GM19023 (cell line): ENCODE data around the gene TSPYL1.
"Not testable (repeated sequence)": the region's sequence is repeated elsewhere in the genome, so short reads cannot be mapped to it uniquely, and the experiment has no call there.

Experiments used
- ATAC-seq: cut with Tn5 transposase; IDR thresholded peaks from one replicate; pipeline ENCODE4 v1.9.1; 2021; ENCODE audit warnings: mild to moderate bottlenecking, moderate library complexity; ENCODE audit not compliant: unreplicated experiment

Gene TSPYL1

GRCh38 chr6:116298973-116299372, 19.2 kb upstream of the TSPYL1 start:
- ATAC-seq = no peak

- no peak for ATAC-seq
Observed at GRCh38 chr6:116298273-116298672, 18.5 kb upstream of the TSPYL1 start.

- ATAC-seq = no peak
Observed at GRCh38 chr6:116292553-116292952, 12.8 kb upstream of the TSPYL1 start.

- no peak for ATAC-seq
Observed at GRCh38 chr6:116291701-116292396, 12.1 kb upstream of the TSPYL1 start.

GRCh38 chr6:116290799-116291198, 11.1 kb upstream of the TSPYL1 start:
- no peak for ATAC-seq

GRCh38 chr6:116289876-116290275, 10.1 kb upstream of the TSPYL1 start:
- no peak for ATAC-seq

GRCh38 chr6:116287689-116288282, 8.1 kb upstream of the TSPYL1 start:
- ATAC-seq = no peak

- ATAC-seq = no peak
Observed at GRCh38 chr6:116286773-116287358, 7.1 kb upstream of the TSPYL1 start.

GRCh38 chr6:116284984-116285383, 5.3 kb upstream of the TSPYL1 start:
- ATAC-seq = not testable (repeated sequence)

GRCh38 chr6:116283191-116283590, 3.5 kb upstream of the TSPYL1 start:
- no peak for ATAC-seq

GRCh38 chr6:116282698-116283097, 3.0 kb upstream of the TSPYL1 start:
- no peak for ATAC-seq

- no peak for ATAC-seq
Observed at GRCh38 chr6:116280933-116281316, 1.2 kb upstream of the TSPYL1 start.

GRCh38 chr6:116280161-116280932, 617 bp upstream of the TSPYL1 start:
- no peak for ATAC-seq

GRCh38 chr6:116278854-116279231, 887 bp downstream of the TSPYL1 start:
- no peak for ATAC-seq

- ATAC-seq = no peak
Observed at GRCh38 chr6:116278481-116278829, 1.3 kb downstream of the TSPYL1 start.

GRCh38 chr6:116277124-116277523, 2.6 kb downstream of the TSPYL1 start:
- no peak for ATAC-seq

GRCh38 chr6:116271149-116271708, 8.5 kb downstream of the TSPYL1 start:
- ATAC-seq = no peak

- no peak for ATAC-seq
Observed at GRCh38 chr6:116268589-116269293, 11.0 kb downstream of the TSPYL1 start.

- ATAC-seq = no peak
Observed at GRCh38 chr6:116267836-116268588, 11.7 kb downstream of the TSPYL1 start.

GRCh38 chr6:116266803-116267202, 12.9 kb downstream of the TSPYL1 start:
- no peak for ATAC-seq
